DOHH2 (cell line): ENCODE measurements around the gene MXRA7.

Experiments used
- CTCF ChIP-seq: fragments of 200-600 bp; sonication (generic); IDR thresholded peaks from one replicate; pipeline ENCODE4 v1.5.1; 2014; ENCODE audit warnings: antibody characterized with exemption, mild to moderate bottlenecking, low read depth, low read length; ENCODE audit not compliant: poor library complexity, severe bottlenecking
- EZH2phosphoT487 ChIP-seq: fragments of 200-600 bp; sonication (generic); IDR thresholded peaks from 2 replicates; pipeline ENCODE4 v1.6.1; 2017; ENCODE audit warnings: borderline replicate concordance, mild to moderate bottlenecking, antibody characterized with exemption, low read length, moderate library complexity, mixed read lengths

DNA sequence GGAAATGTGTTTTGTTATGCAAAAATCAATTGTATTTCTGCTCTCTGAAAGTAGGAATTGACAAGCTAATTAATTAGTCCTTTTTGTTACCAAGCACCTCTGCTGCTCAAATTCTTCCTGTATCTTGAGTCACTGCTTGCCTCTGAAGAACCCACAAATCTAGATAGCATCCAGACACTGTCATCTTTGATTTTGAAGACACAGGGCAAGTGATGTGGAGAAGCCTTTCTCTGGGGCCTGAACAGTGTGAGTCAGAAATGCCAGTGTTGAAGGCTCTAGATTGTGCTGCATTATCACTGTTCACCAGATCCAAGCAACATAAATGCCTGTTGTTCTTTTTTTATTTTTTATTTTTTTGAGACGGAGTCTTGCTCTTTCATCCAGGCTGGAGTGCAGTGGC, 56.4 kb downstream of the MXRA7 start:
- TF ChIP-seq CTCF (no peak), EZH2phosphoT487 (no peak)
